ENCODE results near the gene FXYD1. TPM values are rescaled to one million over a fixed set of nuclear protein-coding genes. Genes with fewer than 3 reads are reported as not detected.

Gene FXYD1
- total RNA-seq, 4 donors from 2014 or later = 2.0 to 10.9 (median 6.7) TPM

GRCh38 chr19:35179830-35180229, 41.2 kb downstream of the FXYD1 start:
- 78% methylated on average over 3 of the region's 3 CpGs for WGBS
- Histone ChIP-seq H3K27ac (no peak overlapping the region), H3K27me3 (no peaks in the 10 kb centered on the region), H3K4me1 (peaks cover 5% of the 10 kb centered on the region), H3K36me3 (no peaks in the 10 kb centered on the region), H3K9me3 (no peaks in the 10 kb centered on the region), H3K4me3 (no peak overlapping the region)
- DNase-seq (ENCODE audit: low spot score in 2 of 2) = no peak
- TF ChIP-seq POLR2AphosphoS5 (IDR thresholded peaks at IDR 0.05) = no peak
- TF ChIP-seq EP300 (IDR thresholded peaks at IDR 0.05) = no peak
- TF ChIP-seq CTCF (IDR thresholded peaks at IDR 0.05) = no peak

- Histone ChIP-seq H3K4me1 (peaks cover 1% of the 10 kb centered on the region), H3K9me3 (no peaks in the 10 kb centered on the region), H3K27me3 (no peaks in the 10 kb centered on the region), H3K27ac (no peak overlapping the region), H3K4me3 (no peak overlapping the region), H3K36me3 (no peaks in the 10 kb centered on the region)
- no peak for TF ChIP-seq EP300 (IDR thresholded peaks at IDR 0.05)
- TF ChIP-seq POLR2AphosphoS5 (IDR thresholded peaks at IDR 0.05) = no peak
- no peak for TF ChIP-seq POLR2A (IDR thresholded peaks at IDR 0.05)
- TF ChIP-seq CTCF (IDR thresholded peaks at IDR 0.05) = no peak
- 92% methylated on average over 1 of the region's 1 CpG for WGBS
- DNase-seq (ENCODE audit: low spot score in 2 of 2) = no peak
These were observed 42.8 kb downstream of the FXYD1 start for GRCh38 chr19:35181387-35181786.

GRCh38 chr19:35184267-35184666, 45.6 kb downstream of the FXYD1 start:
- DNase-seq (ENCODE audit: low spot score in 2 of 2) = no peak
- H3K4me1 ChIP-seq = no peaks in the 10 kb centered on the region
- no peak overlapping the region for H3K27ac ChIP-seq
- WGBS = 83% methylated on average over 1 of the region's 1 CpG
- no peaks in the 10 kb centered on the region for H3K27me3 ChIP-seq
- no peaks in the 10 kb centered on the region for H3K36me3 ChIP-seq
- no peak overlapping the region for H3K4me3 ChIP-seq
- H3K9me3 ChIP-seq = no peaks in the 10 kb centered on the region
- no peak for TF ChIP-seq EP300 (IDR thresholded peaks at IDR 0.05)
- no peak for TF ChIP-seq POLR2A (IDR thresholded peaks at IDR 0.05)
- no peak for TF ChIP-seq CTCF (IDR thresholded peaks at IDR 0.05)
- no peak for TF ChIP-seq POLR2AphosphoS5 (IDR thresholded peaks at IDR 0.05)

GRCh38 chr19:35184884-35185283, 46.3 kb downstream of the FXYD1 start:
- DNase-seq (ENCODE audit: low spot score in 2 of 2) = no peak
- no peak for TF ChIP-seq POLR2A (IDR thresholded peaks at IDR 0.05)
- no peak for TF ChIP-seq CTCF (IDR thresholded peaks at IDR 0.05)
- no peak for TF ChIP-seq EP300 (IDR thresholded peaks at IDR 0.05)
- TF ChIP-seq POLR2AphosphoS5 (IDR thresholded peaks at IDR 0.05) = no peak
- 73% methylated on average over 2 of the region's 2 CpGs for WGBS
- Histone ChIP-seq H3K4me1 (no peaks in the 10 kb centered on the region), H3K36me3 (no peaks in the 10 kb centered on the region), H3K4me3 (no peak overlapping the region), H3K27ac (no peak overlapping the region), H3K9me3 (no peaks in the 10 kb centered on the region), H3K27me3 (no peaks in the 10 kb centered on the region)

Other genes with a start within 250 kb of the FXYD1 start
- 1 to 10 TPM in 2 of 4 donors, under 1 TPM in 2; 0.44 to 3.4 (median 1.5) TPM for gene ZNF30, start 211.9 kb upstream of the FXYD1 start, total RNA-seq
- gene ZNF792, start 174.6 kb upstream of the FXYD1 start, total RNA-seq = 1 to 10 TPM; 2.5 to 6.5 (median 3.7) TPM
- 10 to 100 TPM; 16.3 to 38.7 (median 20.8) TPM for gene GRAMD1A, start 138.5 kb upstream of the FXYD1 start, total RNA-seq
- gene SCN1B, start 108.4 kb upstream of the FXYD1 start, total RNA-seq = 1 to 10 TPM; 1.4 to 4.3 (median 2.9) TPM
- gene HPN, start 97.1 kb upstream of the FXYD1 start, total RNA-seq = 1 to 10 TPM in 1 of 4 donors, under 1 TPM in 2, not detected in 1; 0.26 to 1.7 (median 0.56) TPM
- gene FXYD3, start 23.0 kb upstream of the FXYD1 start, total RNA-seq = 100 to 1,000 TPM; 383 to 765 (median 575) TPM
- gene LGI4, start 3.8 kb upstream of the FXYD1 start, total RNA-seq = 10 to 100 TPM in 1 of 4 donors, 1 to 10 TPM in 3; 4.3 to 11.8 (median 7.8) TPM
- 1 to 10 TPM in 1 of 4 donors, not detected in 3; 2.2 TPM for gene FXYD7, start 4.4 kb downstream of the FXYD1 start, total RNA-seq
- gene FXYD5, start 15.9 kb downstream of the FXYD1 start, total RNA-seq = 10 to 100 TPM; 29.8 to 64.8 (median 37.7) TPM
- gene FAM187B, start 89.9 kb downstream of the FXYD1 start, total RNA-seq = not detected
- gene LSR, start 110.2 kb downstream of the FXYD1 start, total RNA-seq = 100 to 1,000 TPM in 1 of 4 donors, 10 to 100 TPM in 3; 67.4 to 105 (median 80.8) TPM
- 100 to 1,000 TPM; 111 to 178 (median 122) TPM for gene USF2, start 130.1 kb downstream of the FXYD1 start, total RNA-seq
- 1 to 10 TPM in 2 of 4 donors, not detected in 2; 1.4 to 1.5 TPM for gene HAMP, start 143.7 kb downstream of the FXYD1 start, total RNA-seq
- not detected for gene MAG, start 153.3 kb downstream of the FXYD1 start, total RNA-seq
- not detected for gene CD22, start 190.4 kb downstream of the FXYD1 start, total RNA-seq
- not detected for gene FFAR1, start 209.1 kb downstream of the FXYD1 start, total RNA-seq
- not detected for gene FFAR3, start 219.6 kb downstream of the FXYD1 start, total RNA-seq
- gene GPR42, start 232.2 kb downstream of the FXYD1 start, total RNA-seq = not detected